NCI-H526 (cell line): ENCODE data around the gene EHD1.

ENCODE experiments used
- DNase-seq, 2 experiments: peaks; one replicate each; lab custom pipeline; 2025; lab: John Stamatoyannopoulos, UW

EHD1 gene

GRCh38 chr11:64890522-64890939, 12.1 kb upstream of the EHD1 start:
- DNase-seq = no peak

GRCh38 chr11:64888729-64889511, 10.5 kb upstream of the EHD1 start:
- no peak for DNase-seq

- DNase-seq = no peak
Observed at GRCh38 chr11:64888406-64888728, 9.9 kb upstream of the EHD1 start.

- DNase-seq = peak in 1 of 2 experiments; percentile 88
Observed at GRCh38 chr11:64887757-64888405, 9.5 kb upstream of the EHD1 start.

GRCh38 chr11:64887234-64887756, 8.9 kb upstream of the EHD1 start:
- DNase-seq = no peak

GRCh38 chr11:64885367-64886286, 7.2 kb upstream of the EHD1 start:
- no peak for DNase-seq

- no peak for DNase-seq
Observed at GRCh38 chr11:64884019-64884418, 5.6 kb upstream of the EHD1 start.

- no peak for DNase-seq
Observed at GRCh38 chr11:64883575-64883974, 5.2 kb upstream of the EHD1 start.

- DNase-seq = no peak
Observed at GRCh38 chr11:64882243-64882642, 3.8 kb upstream of the EHD1 start.

- no peak for DNase-seq
Observed at GRCh38 chr11:64881476-64881875, 3.1 kb upstream of the EHD1 start.

- no peak for DNase-seq
Observed at GRCh38 chr11:64880240-64881001, 2.0 kb upstream of the EHD1 start.

GRCh38 chr11:64879244-64879900, 951 bp upstream of the EHD1 start:
- DNase-seq = no peak

- peak in 1 of 2 experiments; percentile 81 for DNase-seq
Observed at GRCh38 chr11:64878223-64878493, 263 bp downstream of the EHD1 start.

GRCh38 chr11:64877390-64878222, 815 bp downstream of the EHD1 start:
- DNase-seq = peak in 1 of 2 experiments; percentile 57

- DNase-seq = peak in 1 of 2 experiments; percentile 54
Observed at GRCh38 chr11:64876835-64877341, 1.5 kb downstream of the EHD1 start.

GRCh38 chr11:64876229-64876750, 2.1 kb downstream of the EHD1 start:
- peak in 1 of 2 experiments; percentile 47 for DNase-seq

GRCh38 chr11:64875369-64876228, 2.8 kb downstream of the EHD1 start:
- DNase-seq = peak in 1 of 2 experiments; percentile 64

GRCh38 chr11:64874308-64875240, 3.8 kb downstream of the EHD1 start:
- peak; percentile 70 to 88 for DNase-seq
